Gastroesophageal sphincter (tissue), 3 donors: Measurements from ENCODE around the gene ZNF326.

Experiments used
- POLR2AphosphoS5 ChIP-seq: sonication (generic); formaldehyde crosslinking; IDR thresholded peaks from one replicate; pipeline ENCODE4 v1.6.1; 2017; ENCODE audit warnings: antibody characterized with exemption
- TF ChIP-seq, protein P1 (sequence below), 4 experiments: fragments of 200-600 bp in 2 of 4; fragments of 450-650 bp in 2 of 4; sonication (generic) in 1 of 4; IDR thresholded peaks; one replicate each; pipeline ENCODE4 v1.5.1; 2017 to 2019; ENCODE audit warnings: antibody characterized with exemption in 4 of 4, mild to moderate bottlenecking in 2 of 4, moderate library complexity in 2 of 4

DNA sequence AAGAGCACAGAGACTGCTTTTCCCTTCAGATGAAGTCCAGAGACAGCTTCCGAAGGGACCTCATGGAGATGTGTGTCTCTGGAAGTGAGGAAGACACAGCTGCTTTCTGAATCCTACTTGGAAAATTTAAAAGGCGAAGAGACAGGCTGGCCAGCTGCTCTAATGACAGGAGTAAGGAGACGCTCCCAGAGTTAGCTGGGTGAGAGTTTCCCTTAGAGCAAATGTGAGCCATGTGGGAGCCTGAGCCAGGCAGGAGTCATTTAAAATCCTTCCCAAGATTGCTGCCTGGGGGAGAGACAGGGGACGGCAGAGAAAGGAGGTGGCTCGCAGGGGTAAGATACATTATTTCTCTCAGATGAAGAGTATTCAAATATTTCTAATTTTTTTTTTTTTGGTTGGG, 53.1 kb downstream of the ZNF326 start:
- no peak for TF ChIP-seq POLR2AphosphoS5
- TF ChIP-seq, protein P1, sequence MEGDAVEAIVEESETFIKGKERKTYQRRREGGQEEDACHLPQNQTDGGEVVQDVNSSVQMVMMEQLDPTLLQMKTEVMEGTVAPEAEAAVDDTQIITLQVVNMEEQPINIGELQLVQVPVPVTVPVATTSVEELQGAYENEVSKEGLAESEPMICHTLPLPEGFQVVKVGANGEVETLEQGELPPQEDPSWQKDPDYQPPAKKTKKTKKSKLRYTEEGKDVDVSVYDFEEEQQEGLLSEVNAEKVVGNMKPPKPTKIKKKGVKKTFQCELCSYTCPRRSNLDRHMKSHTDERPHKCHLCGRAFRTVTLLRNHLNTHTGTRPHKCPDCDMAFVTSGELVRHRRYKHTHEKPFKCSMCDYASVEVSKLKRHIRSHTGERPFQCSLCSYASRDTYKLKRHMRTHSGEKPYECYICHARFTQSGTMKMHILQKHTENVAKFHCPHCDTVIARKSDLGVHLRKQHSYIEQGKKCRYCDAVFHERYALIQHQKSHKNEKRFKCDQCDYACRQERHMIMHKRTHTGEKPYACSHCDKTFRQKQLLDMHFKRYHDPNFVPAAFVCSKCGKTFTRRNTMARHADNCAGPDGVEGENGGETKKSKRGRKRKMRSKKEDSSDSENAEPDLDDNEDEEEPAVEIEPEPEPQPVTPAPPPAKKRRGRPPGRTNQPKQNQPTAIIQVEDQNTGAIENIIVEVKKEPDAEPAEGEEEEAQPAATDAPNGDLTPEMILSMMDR (IDR thresholded peaks at IDR 0.05), result no peak
